Hematopoietic multipotent progenitor cell treated with erythropoietin and hydrocortisone succinate and interleukin-3 and kit ligand, for 4 days (in vitro differentiated cells): ENCODE measurements around the gene CLASP1.
"Not testable (repeated sequence)": the region's sequence is repeated elsewhere in the genome, so short reads cannot be mapped to it uniquely, and the experiment has no call there.

ENCODE experiments used
- DNase-seq: peaks from one replicate; pipeline ENCODE4 v3.0.0-alpha.2; 2015

The CLASP1 gene

DNA sequence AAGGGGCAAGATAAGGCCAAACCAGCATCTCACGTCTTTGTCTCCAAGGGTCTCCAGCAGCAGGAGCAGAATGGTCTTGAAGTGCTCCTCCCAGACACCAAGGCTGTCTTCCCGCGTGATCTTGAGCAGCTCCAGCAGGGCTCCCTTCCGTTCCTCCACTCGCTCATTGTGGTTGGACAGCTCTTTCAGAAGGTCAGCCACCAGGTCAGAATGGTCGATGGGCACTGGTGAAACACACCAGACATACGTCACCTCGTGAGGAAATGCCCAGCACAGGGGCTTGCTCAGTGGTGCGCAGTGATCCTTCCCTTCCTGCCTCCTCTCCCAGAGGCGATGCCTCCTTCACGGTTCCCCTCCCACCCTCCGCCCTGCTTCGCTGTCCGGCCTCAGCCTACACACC lies 284.2 kb downstream of the CLASP1 start:
- DNase-seq: no peak

- no peak for DNase-seq
Observed at GRCh38 chr2:121363632-121364420, 285.4 kb downstream of the CLASP1 start.

DNA sequence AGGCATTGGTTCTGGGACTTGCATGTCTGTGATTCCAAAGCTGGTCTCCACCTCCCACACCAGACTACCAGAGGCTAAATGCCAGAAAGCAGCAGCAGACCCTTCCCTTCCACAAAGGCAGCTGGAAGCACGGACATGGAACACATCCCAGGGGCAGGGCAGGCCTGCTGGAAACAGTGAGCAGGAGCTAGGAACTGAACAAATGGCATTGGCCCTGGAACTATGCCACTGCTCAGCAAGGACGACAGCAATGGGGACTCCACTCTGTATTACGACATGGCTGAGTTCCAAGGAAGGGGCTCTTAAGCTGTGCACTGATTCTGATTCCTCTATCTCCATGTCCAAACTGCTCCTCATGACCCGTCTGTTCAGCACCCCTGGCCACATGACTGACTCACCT lies 286.5 kb downstream of the CLASP1 start:
- no peak for DNase-seq

DNA sequence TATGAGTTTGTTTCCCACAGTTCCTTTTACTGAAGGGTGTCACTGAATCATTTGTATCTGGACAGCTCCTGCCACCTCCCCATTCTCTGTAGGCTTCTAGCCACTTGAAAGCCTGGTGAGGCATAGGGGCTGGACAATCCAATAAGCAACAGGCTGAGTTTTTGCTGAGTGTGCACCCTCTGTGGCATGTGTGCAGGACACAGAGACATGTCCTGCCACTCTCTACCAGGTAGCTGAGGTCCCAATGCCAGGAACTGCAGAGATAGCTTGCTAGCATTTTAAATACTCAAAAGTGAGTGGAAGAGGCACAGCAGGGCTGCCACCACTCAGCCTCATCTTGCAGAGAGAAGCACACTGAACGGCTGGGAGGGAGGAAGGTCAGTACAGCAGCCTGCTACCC lies 287.0 kb downstream of the CLASP1 start:
- DNase-seq: no peak

- no peak for DNase-seq
Observed at GRCh38 chr2:121360566-121361300, 288.5 kb downstream of the CLASP1 start.

DNA sequence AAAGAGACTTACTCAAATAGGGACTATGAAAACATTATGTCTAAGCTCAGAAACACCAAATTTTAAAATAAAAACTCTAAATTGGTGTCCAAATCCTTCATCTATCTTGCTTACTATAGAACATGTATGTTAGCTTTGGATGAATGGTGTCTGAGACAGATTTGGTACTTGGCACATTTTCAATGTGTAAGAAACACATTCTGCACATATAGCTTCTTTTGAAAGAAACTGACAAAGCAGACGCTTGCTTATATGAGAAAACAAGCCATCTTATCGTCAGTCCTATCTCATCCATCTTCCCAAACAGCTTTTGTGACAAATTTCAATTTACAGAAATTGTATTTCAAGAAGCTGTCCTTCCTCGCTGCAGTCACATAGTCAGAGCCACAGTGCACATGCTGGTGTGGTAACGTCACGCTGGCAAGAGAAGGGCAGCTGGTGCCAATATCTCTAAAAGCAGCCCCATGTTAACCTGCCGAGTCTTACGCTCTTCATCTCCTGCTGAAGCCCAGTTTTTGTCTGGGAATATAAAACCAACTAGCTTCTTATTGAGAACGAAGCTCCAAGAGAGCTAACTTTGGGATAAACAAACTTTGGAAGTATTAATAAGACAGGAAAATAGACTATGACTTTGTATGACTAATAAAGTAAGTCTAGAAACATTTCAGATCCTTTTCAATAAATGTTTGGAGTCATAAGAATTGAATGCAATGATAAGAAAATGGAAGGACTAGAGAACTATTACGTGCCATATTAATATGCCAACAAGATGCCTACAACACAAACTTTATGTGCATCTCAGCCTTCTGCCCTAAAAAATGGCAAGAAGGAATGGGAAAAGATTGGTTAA lies 289.3 kb downstream of the CLASP1 start:
- DNase-seq: no peak

DNA sequence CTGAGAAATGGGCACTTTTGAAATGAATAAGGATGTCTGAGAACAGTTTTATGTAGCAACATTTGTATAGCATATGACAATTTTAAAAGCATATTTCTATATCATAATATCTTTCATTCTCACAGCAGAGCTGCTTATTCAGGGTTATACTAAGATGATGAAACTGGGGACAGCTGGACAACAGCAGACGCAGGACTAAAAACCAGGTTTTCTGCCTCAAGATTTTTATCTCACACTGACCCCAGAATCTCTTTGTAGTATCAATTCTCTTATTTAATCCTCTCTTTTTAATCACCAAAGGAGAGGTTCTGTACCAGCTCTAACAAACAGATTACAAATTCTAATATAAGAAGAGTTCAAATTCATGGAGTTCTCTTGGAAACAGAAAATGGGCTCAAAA lies 290.1 kb downstream of the CLASP1 start:
- DNase-seq: no peak

GRCh38 chr2:121358291-121358690 lies 291.0 kb downstream of the CLASP1 start:
- DNase-seq: no peak

- peak; percentile 84 for DNase-seq
Observed at GRCh38 chr2:121356058-121356640, 293.1 kb downstream of the CLASP1 start.

GRCh38 chr2:121355488-121355887 lies 293.8 kb downstream of the CLASP1 start:
- DNase-seq: no peak

GRCh38 chr2:121351521-121352318 lies 297.5 kb downstream of the CLASP1 start:
- DNase-seq: no peak

DNA sequence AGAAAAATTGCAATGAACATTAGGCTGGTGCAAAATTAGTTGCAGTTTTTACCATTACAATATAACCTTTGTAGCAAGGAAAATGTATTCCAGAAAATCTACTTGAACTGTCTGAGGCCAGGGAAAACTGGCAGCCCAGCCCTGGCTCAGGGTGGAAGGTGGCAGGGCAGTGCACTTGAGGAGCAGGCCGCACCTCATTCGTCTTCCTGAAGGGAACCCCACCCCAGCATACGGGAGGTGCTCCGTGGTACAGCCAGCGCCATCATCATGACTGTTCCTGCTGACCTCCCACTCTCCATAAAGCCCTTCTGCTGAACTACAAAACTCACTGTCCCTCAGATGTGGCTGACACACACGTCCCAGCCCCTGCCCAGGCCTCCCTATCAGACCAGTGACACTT lies 298.4 kb downstream of the CLASP1 start:
- no peak for DNase-seq

DNA sequence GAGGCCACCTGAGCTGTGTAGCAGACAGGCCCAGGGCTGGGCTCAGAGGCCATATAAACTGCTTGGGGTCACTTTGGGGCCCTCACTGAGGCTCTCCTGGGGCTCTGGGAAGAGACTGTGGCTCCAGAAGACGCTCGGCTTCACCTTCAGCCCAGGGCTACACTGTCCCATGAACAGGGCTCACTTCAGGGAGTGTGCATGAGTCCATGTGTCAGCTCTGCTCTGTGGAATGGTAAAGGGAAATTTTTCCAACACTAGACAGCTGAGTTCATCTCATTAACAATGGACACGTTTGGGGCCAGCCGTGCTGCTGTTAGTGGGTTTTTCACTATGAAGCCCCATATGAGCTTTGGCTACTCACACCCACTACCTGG lies 298.9 kb downstream of the CLASP1 start:
- DNase-seq: no peak

- no peak for DNase-seq
Observed at GRCh38 chr2:121349721-121350401, 299.4 kb downstream of the CLASP1 start.

- no peak for DNase-seq
Observed at GRCh38 chr2:121348128-121348740, 301.0 kb downstream of the CLASP1 start.

- no peak for DNase-seq
Observed at GRCh38 chr2:121346859-121347258, 302.4 kb downstream of the CLASP1 start.

- DNase-seq: no peak
Observed at GRCh38 chr2:121346407-121346806, 302.9 kb downstream of the CLASP1 start.

GRCh38 chr2:121345887-121346286 lies 303.4 kb downstream of the CLASP1 start:
- DNase-seq: no peak

- DNase-seq: no peak
Observed at GRCh38 chr2:121345101-121345500, 304.2 kb downstream of the CLASP1 start.

- DNase-seq: not testable (repeated sequence)
Observed at GRCh38 chr2:121343828-121344399, 305.3 kb downstream of the CLASP1 start.

DNA sequence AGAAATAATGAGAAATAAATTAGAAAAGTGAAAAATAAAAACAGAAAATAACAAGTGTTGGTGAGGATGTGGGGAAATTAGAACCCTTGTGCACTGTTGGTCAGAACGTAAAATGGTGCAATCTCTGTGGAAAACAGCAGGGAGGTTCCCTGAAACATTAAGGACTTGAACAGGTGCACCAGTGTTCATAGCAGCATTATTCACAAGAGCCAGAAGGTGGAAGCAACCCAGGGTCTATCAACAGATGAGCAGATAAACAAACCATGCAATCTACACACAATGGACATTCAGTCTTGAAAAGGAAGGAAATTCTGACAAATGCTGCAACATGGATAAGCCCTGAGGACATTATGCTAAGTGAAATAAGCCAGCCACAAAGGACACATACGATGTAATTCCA lies 306.1 kb downstream of the CLASP1 start:
- no peak for DNase-seq
